ENCODE results near the gene TUBA4A. TPM values are rescaled to one million over a fixed set of nuclear protein-coding genes. Genes with fewer than 3 reads are reported as not detected.

TUBA4A gene
- total and polyA plus RNA-seq, 9 of the 15 experiments (the other 6 are each of a cell fraction or from before 2014, with no cell fraction given), result 25.1 to 174 (median 42.4) TPM

GRCh38 chr2:219218732-219219701, 34.7 kb downstream of the TUBA4A start, which contains the start of gene ABCB6 (continued):
- peak; percentile 93 for TF ChIP-seq E2F8 (IDR thresholded peaks at IDR 0.05; ENCODE audit: low read depth, partially characterized antibody)
- TF ChIP-seq ZBTB7A (IDR thresholded peaks at IDR 0.05; ENCODE audit: borderline replicate concordance, control insufficient read depth, low read depth, low read length), result peak; percentile 70; the same call in 1 of the 2 replicates
- no peak for TF ChIP-seq NCOA6 (IDR thresholded peaks at IDR 0.05)
- TF ChIP-seq, protein P1, sequence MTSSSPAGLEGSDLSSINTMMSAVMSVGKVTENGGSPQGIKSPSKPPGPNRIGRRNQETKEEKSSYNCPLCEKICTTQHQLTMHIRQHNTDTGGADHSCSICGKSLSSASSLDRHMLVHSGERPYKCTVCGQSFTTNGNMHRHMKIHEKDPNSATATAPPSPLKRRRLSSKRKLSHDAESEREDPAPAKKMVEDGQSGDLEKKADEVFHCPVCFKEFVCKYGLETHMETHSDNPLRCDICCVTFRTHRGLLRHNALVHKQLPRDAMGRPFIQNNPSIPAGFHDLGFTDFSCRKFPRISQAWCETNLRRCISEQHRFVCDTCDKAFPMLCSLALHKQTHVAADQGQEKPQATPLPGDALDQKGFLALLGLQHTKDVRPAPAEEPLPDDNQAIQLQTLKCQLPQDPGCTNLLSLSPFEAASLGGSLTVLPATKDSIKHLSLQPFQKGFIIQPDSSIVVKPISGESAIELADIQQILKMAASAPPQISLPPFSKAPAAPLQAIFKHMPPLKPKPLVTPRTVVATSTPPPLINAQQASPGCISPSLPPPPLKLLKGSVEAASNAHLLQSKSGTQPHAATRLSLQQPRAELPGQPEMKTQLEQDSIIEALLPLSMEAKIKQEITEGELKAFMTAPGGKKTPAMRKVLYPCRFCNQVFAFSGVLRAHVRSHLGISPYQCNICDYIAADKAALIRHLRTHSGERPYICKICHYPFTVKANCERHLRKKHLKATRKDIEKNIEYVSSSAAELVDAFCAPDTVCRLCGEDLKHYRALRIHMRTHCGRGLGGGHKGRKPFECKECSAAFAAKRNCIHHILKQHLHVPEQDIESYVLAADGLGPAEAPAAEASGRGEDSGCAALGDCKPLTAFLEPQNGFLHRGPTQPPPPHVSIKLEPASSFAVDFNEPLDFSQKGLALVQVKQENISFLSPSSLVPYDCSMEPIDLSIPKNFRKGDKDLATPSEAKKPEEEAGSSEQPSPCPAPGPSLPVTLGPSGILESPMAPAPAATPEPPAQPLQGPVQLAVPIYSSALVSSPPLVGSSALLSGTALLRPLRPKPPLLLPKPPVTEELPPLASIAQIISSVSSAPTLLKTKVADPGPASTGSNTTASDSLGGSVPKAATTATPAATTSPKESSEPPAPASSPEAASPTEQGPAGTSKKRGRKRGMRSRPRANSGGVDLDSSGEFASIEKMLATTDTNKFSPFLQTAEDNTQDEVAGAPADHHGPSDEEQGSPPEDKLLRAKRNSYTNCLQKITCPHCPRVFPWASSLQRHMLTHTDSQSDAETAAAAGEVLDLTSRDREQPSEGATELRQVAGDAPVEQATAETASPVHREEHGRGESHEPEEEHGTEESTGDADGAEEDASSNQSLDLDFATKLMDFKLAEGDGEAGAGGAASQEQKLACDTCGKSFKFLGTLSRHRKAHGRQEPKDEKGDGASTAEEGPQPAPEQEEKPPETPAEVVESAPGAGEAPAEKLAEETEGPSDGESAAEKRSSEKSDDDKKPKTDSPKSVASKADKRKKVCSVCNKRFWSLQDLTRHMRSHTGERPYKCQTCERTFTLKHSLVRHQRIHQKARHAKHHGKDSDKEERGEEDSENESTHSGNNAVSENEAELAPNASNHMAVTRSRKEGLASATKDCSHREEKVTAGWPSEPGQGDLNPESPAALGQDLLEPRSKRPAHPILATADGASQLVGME (CRISPR knock-in tag; IDR thresholded peaks at IDR 0.05), result no peak
- TF ChIP-seq SIN3B (IDR thresholded peaks at IDR 0.05; ENCODE audit: low read depth), result no peak
- peak; percentile 44 for TF ChIP-seq TFAP4 (CRISPR knock-in tag; IDR thresholded peaks at IDR 0.05; ENCODE audit: borderline replicate concordance)
- peak; percentile 61; the same call in 1 of the 2 replicates for TF ChIP-seq ZBTB17 (CRISPR knock-in tag; IDR thresholded peaks at IDR 0.05)
- peak; percentile 97 for TF ChIP-seq L3MBTL2 (IDR thresholded peaks at IDR 0.05)
- peak in 1 of 3 experiments; percentile 36 for TF ChIP-seq YY1 (IDR thresholded peaks at IDR 0.05; ENCODE audit: borderline replicate concordance in 1 of 3, control insufficient read depth in 1 of 3, extremely low read depth in 1 of 3, insufficient read depth in 3 of 3, insufficient read length in 1 of 3, insufficient replicate concordance in 2 of 3, low read depth in 1 of 3, low read length in 2 of 3)
- TF ChIP-seq ZNF785 (CRISPR knock-in tag; IDR thresholded peaks at IDR 0.05), result no peak
- no peak for TF ChIP-seq BCOR (IDR thresholded peaks at IDR 0.05)
- no peak for TF ChIP-seq GATA2 (CRISPR knock-in tag; IDR thresholded peaks at IDR 0.05)
- no peak for TF ChIP-seq ZNF830 (CRISPR knock-in tag; IDR thresholded peaks at IDR 0.05)
- TF ChIP-seq, protein P2, sequence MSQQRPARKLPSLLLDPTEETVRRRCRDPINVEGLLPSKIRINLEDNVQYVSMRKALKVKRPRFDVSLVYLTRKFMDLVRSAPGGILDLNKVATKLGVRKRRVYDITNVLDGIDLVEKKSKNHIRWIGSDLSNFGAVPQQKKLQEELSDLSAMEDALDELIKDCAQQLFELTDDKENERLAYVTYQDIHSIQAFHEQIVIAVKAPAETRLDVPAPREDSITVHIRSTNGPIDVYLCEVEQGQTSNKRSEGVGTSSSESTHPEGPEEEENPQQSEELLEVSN (IDR thresholded peaks at IDR 0.05; ENCODE audit: borderline replicate concordance in 1 of 2, extremely low read depth in 1 of 2, insufficient read depth in 1 of 2, insufficient read length in 1 of 2, low read depth in 1 of 2, low read length in 1 of 2, poor library complexity in 1 of 2, severe bottlenecking in 1 of 2), result peak; percentile 97
